ENCODE data around the gene CLDN14. TPM values are rescaled to one million over a fixed set of nuclear protein-coding genes. Genes with fewer than 3 reads are reported as not detected.

Gene CLDN14
- total RNA-seq, 1 experiment from 2014 or later = not detected

DNA sequence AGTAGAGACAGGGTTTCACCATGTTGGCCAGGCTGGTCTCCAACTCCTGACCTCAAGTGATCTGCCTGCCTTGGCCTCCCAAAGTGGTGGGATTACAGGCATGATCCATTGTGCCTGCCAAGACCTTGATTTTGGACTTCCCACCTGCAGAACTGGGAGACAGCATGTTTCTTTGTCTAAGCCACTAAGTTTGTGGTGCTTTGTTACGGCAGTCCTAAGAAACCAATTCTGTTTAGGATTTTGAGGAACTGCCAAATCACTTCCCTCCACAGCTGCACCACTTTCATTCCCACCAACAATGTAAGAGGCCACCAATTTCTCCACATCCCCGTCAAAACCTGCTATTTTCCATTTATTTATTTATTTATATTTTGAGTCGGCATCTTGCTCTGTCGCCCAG is 48.7 kb downstream of the CLDN14 start:
- Histone ChIP-seq H3K9me3 (ENCODE audit: control insufficient read depth, insufficient read depth, low read depth, low read length) (no peaks in the 10 kb centered on the region), H3K4me1 (ENCODE audit: control insufficient read depth, insufficient read depth, low read length) (peaks cover 16% of the 10 kb centered on the region), H3K36me3 (ENCODE audit: control insufficient read depth, insufficient read depth, low read length) (no peaks in the 10 kb centered on the region), H3K4me3 (ENCODE audit: low read depth in 2 of 2, low read length in 2 of 2) (peak overlapping the region in 1 of 2 experiments; percentile 54; a peak in 2 of 4 replicates), H3K27ac (ENCODE audit: low read length) (peak overlapping the region; percentile 93), H3K27me3 (ENCODE audit: control insufficient read depth, insufficient read depth, low read length) (no peaks in the 10 kb centered on the region)
- in situ Hi-C loops (cut with HindIII; ENCODE audit: low pct_unique_long_range_greater_than_20kb, low sequenced_read_pairs) = no loop called here
- no TSS peak for BruUV-seq (replicated peaks)
- CTCF ChIA-PET = no interaction called here
- TF ChIP-seq, protein P1, sequence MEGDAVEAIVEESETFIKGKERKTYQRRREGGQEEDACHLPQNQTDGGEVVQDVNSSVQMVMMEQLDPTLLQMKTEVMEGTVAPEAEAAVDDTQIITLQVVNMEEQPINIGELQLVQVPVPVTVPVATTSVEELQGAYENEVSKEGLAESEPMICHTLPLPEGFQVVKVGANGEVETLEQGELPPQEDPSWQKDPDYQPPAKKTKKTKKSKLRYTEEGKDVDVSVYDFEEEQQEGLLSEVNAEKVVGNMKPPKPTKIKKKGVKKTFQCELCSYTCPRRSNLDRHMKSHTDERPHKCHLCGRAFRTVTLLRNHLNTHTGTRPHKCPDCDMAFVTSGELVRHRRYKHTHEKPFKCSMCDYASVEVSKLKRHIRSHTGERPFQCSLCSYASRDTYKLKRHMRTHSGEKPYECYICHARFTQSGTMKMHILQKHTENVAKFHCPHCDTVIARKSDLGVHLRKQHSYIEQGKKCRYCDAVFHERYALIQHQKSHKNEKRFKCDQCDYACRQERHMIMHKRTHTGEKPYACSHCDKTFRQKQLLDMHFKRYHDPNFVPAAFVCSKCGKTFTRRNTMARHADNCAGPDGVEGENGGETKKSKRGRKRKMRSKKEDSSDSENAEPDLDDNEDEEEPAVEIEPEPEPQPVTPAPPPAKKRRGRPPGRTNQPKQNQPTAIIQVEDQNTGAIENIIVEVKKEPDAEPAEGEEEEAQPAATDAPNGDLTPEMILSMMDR (IDR thresholded peaks at IDR 0.05) = no peak
- TF ChIP-seq POLR2AphosphoS5 (IDR thresholded peaks at IDR 0.05; ENCODE audit: low read depth, low read length) (no peak), SIN3A (IDR thresholded peaks at IDR 0.05; ENCODE audit: borderline replicate concordance, insufficient read depth, low read depth, low read length) (no peak)
- POLR2A ChIA-PET = no interaction called here
- ATAC-seq (no peak), DNase-seq (ENCODE audit: low read depth, low spot score) (no peak)
- intact Hi-C loops (cut with micrococcal nuclease; ENCODE audit: unreplicated experiment) = no loop called here

DNA sequence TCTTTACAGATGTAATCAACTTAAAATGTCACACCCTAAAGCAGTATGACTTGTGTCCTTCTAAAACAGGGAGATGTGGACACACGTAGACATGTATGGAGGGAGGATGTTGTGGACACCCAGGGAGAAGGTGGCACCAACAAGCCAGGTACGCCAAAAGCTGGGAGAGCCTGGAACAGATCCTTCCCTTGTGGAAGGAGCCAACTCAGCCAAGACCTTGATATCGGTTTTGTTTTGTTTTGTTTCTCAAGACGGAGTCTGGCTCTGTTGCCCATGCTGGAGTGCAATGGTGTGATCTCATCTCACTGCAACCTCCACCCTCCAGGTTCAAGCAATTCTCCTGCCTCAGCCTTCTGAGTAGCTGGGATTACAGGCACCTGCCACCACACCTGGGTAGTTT is 49.1 kb downstream of the CLDN14 start:
- ChIA-PET POLR2A (no interaction called here), CTCF (no interaction called here)
- in situ Hi-C loops (cut with HindIII; ENCODE audit: low pct_unique_long_range_greater_than_20kb, low sequenced_read_pairs) = no loop called here
- BruUV-seq (replicated peaks) = no TSS peak
- Histone ChIP-seq H3K4me3 (ENCODE audit: low read depth in 2 of 2, low read length in 2 of 2) (peak overlapping the region; percentile 33 to 54), H3K27me3 (ENCODE audit: control insufficient read depth, insufficient read depth, low read length) (no peaks in the 10 kb centered on the region), H3K36me3 (ENCODE audit: control insufficient read depth, insufficient read depth, low read length) (no peaks in the 10 kb centered on the region), H3K9me3 (ENCODE audit: control insufficient read depth, insufficient read depth, low read depth, low read length) (no peaks in the 10 kb centered on the region), H3K4me1 (ENCODE audit: control insufficient read depth, insufficient read depth, low read length) (peaks cover 16% of the 10 kb centered on the region), H3K27ac (ENCODE audit: low read length) (peak overlapping the region; percentile 93)
- DNase-seq (ENCODE audit: low read depth, low spot score) (no peak), ATAC-seq (no peak)
- TF ChIP-seq POLR2AphosphoS5 (IDR thresholded peaks at IDR 0.05; ENCODE audit: low read depth, low read length) (no peak), SIN3A (IDR thresholded peaks at IDR 0.05; ENCODE audit: borderline replicate concordance, insufficient read depth, low read depth, low read length) (no peak), TCF7L2 (IDR thresholded peaks at IDR 0.05; ENCODE audit: low read depth, low read length) (no peak)
- TF ChIP-seq, protein P1 (IDR thresholded peaks at IDR 0.05) = no peak
- TF ChIP-seq, protein P2, sequence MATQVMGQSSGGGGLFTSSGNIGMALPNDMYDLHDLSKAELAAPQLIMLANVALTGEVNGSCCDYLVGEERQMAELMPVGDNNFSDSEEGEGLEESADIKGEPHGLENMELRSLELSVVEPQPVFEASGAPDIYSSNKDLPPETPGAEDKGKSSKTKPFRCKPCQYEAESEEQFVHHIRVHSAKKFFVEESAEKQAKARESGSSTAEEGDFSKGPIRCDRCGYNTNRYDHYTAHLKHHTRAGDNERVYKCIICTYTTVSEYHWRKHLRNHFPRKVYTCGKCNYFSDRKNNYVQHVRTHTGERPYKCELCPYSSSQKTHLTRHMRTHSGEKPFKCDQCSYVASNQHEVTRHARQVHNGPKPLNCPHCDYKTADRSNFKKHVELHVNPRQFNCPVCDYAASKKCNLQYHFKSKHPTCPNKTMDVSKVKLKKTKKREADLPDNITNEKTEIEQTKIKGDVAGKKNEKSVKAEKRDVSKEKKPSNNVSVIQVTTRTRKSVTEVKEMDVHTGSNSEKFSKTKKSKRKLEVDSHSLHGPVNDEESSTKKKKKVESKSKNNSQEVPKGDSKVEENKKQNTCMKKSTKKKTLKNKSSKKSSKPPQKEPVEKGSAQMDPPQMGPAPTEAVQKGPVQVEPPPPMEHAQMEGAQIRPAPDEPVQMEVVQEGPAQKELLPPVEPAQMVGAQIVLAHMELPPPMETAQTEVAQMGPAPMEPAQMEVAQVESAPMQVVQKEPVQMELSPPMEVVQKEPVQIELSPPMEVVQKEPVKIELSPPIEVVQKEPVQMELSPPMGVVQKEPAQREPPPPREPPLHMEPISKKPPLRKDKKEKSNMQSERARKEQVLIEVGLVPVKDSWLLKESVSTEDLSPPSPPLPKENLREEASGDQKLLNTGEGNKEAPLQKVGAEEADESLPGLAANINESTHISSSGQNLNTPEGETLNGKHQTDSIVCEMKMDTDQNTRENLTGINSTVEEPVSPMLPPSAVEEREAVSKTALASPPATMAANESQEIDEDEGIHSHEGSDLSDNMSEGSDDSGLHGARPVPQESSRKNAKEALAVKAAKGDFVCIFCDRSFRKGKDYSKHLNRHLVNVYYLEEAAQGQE (IDR thresholded peaks at IDR 0.05; ENCODE audit: insufficient read depth in 1 of 2, low read depth in 2 of 2, low read length in 1 of 2) = no peak
- intact Hi-C loops (cut with micrococcal nuclease; ENCODE audit: unreplicated experiment) = no loop called here
